GM12801 (cell line): ENCODE measurements around the gene HDAC4.

Experiments
- CTCF ChIP-seq: IDR thresholded peaks from one replicate; pipeline ENCODE4 v1.5.1; 2011; ENCODE audit warnings: control low read depth; ENCODE audit not compliant: insufficient read length; ENCODE audit errors: extremely low read depth

Gene HDAC4

GRCh38 chr2:239106966-239107365 is 293.9 kb downstream of the HDAC4 start:
- no peak for TF ChIP-seq CTCF

- TF ChIP-seq CTCF, result no peak
These were observed 294.4 kb downstream of the HDAC4 start for GRCh38 chr2:239106314-239106908.

- no peak for TF ChIP-seq CTCF
These were observed 295.6 kb downstream of the HDAC4 start for GRCh38 chr2:239105234-239105633.

- TF ChIP-seq CTCF, result no peak
These were observed 296.0 kb downstream of the HDAC4 start for GRCh38 chr2:239104800-239105199.

- TF ChIP-seq CTCF, result no peak
These were observed 297.4 kb downstream of the HDAC4 start for GRCh38 chr2:239103125-239104098.

GRCh38 chr2:239102266-239102665 is 298.6 kb downstream of the HDAC4 start:
- TF ChIP-seq CTCF, result no peak

GRCh38 chr2:239101807-239102206 is 299.0 kb downstream of the HDAC4 start:
- no peak for TF ChIP-seq CTCF
